Stimulated activated CD4-positive, alpha-beta T cell treated with anti-CD3 and anti-CD28 coated beads, TNF-alpha, amount 100 ng/mL, for 4 hours (primary cell): ENCODE measurements around the gene OR2T3.
"Not testable (repeated sequence)": the region's sequence is repeated elsewhere in the genome, so short reads cannot be mapped to it uniquely, and the experiment has no call there.

Source experiments
- DNase-seq, 3 experiments: peaks; one replicate each; pipeline ENCODE4 v3.0.0-alpha.2; 2020; ENCODE audit warnings: low read depth in 3 of 3

Gene OR2T3

DNA sequence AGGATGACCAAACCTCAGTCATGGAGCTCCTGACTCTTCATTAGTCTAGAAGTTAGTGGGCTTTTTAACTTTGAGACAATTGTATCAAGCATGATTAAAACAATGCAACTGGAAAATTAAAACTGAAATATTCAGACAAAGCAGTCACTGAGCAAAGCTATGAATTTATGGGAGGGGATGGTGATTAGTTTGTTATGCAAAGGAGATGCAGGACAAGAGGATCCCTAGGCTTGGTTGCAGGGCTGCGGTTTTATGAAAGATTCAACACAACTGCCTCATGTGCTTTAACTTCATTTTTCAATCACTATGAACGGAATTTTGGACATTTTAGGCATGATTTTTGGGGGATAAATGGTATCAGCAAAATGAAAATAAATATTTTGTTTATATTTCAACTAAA lies 1.0 kb upstream of the OR2T3 start:
- DNase-seq = not testable (repeated sequence)

DNA sequence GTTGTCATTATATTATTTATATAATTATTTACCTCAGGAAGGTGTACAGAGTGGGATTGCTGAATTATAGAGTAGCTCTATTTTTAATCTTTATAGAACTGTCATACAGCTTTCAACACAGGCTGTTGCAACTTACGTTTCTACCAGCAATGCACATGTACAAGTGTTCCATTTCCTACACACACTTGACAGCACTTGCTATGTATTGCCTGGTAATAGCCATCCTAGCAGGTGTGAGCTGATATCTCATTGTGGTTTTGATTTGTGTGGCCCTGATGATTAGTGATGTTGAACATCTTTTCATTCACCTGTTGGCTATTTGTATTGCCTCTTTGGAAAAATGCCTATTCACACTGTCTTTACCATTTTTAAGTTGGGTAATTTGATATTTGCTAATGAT lies 2.5 kb downstream of the OR2T3 start:
- not testable (repeated sequence) for DNase-seq

DNA sequence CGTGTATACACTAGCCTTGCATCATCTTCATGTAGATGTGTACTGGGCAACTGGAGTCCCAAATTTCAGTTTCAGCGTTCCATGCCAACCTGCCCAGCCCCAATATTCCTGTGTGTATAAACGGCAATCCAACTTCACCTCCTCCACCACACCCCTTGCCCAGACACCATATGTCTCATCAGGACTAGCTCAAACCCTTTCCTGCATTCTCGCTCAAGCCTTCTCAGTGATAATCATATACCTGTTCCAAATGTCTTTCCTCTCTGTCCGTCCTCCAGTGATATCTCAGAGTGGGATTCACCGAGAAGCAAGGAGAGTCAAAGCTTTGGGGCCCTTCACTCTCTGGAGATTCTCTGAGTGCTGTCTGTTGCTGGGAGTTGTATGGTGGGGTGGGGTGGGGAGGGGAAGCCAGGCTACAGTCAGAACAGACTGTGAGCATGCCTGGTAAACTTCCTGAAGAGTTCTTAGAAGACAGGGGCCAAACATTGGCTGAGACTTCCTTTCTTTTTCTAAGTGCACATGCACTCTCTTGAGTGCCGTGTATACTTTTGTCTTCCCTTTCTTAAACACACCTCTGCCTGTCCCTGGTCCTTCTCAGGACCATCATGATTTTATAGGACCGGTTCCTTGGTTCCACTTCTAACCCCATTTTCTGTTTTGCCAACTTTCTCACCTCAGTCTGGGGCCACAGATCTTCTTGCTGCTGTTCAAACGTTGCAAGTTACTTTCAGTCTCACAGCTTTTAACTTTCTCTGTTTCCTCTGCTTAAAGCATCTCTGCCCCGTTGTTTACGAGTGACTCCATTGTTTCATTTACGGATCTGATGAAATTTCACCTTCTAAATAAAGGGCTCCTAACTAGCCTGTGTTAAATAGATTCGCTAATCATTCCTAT lies 8.8 kb downstream of the OR2T3 start:
- not testable (repeated sequence) for DNase-seq

DNA sequence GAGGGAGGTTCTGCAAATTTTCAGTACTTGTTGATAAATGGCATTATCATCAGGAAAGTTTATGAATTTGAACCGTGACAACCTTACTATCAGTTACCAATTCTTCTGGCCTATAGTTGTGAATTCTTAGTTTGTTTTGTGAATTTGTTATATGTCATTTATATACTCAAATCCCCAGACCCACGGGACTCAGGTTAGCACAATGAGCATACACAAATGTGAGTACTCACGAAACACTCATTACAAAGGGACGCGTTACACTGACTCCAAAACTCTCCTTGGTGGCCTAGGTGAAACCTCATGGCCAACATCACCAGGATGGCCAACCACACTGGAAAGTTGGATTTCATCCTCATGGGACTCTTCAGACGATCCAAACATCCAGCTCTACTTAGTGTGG lies 15.1 kb downstream of the OR2T3 start, which contains the start of gene OR2T5:
Gene OR2T5 (plus strand): TSS at position 301 of the 400 bp plus-strand sequence. CDS start 0 bp downstream, at position 301.
- DNase-seq = not testable (repeated sequence)

DNA sequence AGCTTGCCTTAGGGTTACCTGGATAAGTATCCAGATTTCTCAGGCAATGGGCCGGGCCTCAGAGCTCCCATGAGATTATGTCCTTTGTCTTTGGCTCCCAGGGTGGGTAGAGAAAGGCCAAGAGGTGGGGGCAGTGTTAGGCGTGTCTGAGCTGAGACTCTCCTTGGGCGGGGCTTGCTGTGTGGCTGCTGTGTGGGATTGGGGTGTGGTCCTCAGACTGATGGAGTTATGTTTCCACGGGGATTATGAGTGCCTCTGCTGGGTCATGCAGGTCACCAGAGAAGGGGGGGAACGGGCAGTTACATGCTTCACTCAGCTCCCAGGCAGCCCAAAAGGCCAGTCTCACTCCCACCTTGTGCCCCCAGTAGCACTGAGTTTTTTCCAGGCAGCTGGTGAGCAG lies 23.5 kb downstream of the OR2T3 start:
- DNase-seq = not testable (repeated sequence)

DNA sequence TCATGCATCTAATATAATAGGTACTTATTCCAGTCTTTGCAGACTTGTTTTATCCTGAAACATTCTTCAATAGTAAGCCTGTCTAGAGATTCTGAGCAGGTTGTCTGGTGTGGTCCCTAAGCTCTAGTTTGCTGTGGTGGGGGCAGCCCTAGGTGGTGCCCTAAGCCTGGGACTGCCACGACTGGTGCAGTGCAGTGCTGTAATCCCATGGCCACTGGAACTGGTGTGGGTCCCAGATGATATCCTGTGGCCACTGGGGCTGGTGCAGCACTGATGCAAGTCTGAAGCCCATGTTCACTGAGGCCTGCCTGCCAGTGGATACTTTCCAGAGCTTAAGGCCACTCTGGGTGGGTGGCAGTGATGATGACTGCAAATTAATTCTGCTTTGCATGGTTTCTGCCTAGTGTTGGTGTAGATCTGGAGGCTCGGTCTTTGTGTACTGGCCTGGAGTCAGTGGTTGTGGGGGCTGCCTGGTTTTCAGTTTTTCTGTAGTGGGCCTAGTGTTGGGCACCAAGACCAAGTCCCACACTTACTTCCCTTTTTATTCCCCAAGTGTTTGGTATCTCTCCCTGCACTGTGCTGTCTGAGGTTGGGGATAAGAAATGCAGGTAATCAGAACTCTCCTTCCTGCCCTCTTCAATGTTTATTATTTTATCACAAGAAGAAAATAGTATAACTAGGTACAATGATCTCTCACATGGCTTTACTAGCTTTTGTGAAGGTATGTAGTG lies 27.3 kb downstream of the OR2T3 start:
- not testable (repeated sequence) for DNase-seq

DNA sequence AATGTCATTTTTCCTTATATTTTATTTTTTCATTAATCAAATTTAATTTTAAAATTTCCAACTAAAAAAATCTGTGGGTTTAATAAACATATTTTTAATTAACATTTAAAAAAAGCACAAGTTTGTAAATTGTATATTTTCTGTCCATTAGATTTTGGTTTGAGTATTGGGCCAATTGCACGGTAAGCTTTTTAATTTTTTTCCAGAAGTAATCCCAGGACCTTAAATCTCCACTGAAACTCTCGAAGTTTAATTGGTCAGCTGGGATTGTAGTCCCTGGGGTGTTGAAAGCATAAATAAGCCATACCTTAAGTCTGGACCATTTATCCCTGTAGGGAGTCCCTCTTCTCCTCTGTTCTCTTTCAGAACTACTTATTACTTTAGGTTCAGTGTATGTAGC lies 34.6 kb downstream of the OR2T3 start, which contains the start of gene OR2G6:
Gene OR2G6 (plus strand): TSS at position 301 of the 400 bp plus-strand sequence. CDS start 13,574 bp downstream, outside the sequence.
- DNase-seq = not testable (repeated sequence)

DNA sequence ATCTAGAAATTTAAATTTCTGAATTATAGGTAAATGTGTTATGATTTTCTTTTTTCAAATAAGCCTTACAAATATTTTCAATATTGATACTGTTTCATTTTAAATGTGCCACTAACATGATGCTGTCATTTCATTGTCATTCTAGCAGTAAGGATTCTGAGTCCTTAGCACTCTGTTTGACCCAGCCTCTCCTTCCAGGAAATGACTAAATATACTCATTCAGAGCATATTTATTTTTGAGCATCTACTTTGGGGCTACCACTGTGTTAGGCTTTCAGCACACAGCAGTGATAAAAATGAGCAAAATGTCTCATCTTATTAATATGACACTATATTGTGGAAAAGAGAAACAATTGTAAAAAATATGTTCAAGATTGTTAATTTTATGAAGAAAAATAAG lies 37.1 kb downstream of the OR2T3 start:
- DNase-seq = not testable (repeated sequence)

DNA sequence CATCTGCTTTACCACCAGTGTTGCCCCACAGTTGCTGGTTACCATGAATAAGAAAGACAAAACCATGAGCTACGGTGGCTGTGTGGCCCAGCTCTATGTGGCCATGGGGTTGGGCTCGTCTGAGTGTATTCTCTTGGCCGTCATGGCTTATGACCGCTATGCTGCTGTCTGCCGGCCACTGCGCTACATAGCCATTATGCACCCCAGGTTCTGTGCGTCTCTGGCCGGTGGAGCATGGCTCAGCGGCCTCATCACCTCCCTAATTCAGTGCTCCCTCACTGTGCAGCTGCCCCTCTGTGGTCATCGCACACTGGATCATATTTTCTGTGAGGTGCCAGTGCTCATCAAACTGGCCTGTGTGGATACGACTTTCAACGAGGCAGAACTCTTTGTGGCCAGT lies 48.7 kb downstream of the OR2T3 start:
- DNase-seq = no peak
